DMS114 treated with DMSO at 0.1 percent for 48 hours (cell line): Measurements from ENCODE around the gene TOMM70.
"Not testable (repeated sequence)": the region's sequence is repeated elsewhere in the genome, so short reads cannot be mapped to it uniquely, and the experiment has no call there.

Source experiments
- DNase-seq: peaks from one replicate; lab custom pipeline; 2025; ENCODE audit not compliant: unreplicated experiment; lab: John Stamatoyannopoulos, UW

The TOMM70 gene

DNA sequence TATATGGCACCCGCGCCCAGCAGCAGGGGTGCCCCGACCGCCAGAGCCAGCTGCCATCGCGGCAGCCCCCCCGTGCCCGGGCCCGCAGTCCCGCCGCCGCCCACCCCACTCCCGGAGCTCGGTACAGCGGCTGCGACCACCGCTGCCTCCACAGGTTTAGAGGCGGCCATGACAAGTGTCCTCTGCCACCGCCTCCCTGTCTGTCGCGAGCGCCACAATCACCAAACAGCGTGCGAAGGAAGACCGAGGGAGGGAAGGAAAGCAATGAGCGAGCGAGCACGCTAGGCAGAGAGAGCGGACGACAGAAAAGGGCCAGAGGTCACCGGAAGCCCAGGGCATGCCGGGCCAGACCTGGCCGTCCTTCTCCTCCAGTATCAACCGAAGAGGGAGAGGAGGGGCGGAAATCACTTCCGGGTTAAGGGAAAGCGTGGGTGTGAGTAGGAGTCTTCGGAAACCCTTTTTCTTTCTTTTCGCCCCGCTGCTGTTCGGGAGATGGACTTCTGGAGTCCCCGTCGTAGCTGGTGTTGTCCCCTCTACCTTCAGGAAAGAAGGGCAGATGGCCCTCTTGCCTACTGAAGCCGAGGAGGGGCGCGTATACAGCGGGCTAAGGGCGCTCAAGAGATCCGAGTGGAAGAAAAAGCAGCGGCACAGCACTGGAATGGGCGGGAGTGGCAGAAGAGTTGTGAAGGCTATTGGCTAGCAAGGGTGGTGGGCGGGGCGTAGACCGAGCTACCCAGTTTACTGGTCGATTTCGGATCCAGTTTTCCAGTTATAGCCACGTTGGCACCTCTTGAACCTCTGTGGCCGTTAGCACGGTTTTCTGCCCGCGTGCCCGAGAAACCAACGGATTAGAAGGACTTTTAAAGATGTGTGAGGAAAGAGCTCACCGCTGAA is at the start of gene TOMM70, which contains the start of gene LNP1:
TSS of gene TOMM70 (minus strand) at position 310 of the 894 bp plus-strand sequence. CDS start at position 170, 140 bp downstream.
TSS of gene LNP1 (plus strand) at position 760 of the 894 bp plus-strand sequence. CDS start 28,191 bp downstream, outside the sequence.
- DNase-seq: peak; percentile 96

DNA sequence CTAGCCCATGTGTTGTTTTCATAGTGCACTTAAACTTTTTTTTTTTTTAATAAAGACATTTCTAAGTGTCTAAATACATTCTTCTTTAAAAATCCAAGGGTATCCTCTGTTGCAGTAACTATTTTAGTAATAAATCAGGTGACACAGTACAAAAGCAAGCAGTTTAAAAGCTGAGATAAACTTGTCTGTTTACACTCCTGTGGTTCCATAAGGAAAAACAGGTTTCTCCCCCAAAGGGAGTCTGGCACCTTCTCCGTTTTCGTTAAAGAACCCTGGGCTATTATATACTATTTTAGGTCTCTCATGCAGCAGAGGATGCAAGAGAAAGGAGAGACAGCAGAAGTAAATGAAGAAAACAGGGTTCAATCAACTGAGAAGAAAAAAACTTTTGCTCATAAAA is 48.3 kb upstream of the TOMM70 start:
- DNase-seq: no peak

DNA sequence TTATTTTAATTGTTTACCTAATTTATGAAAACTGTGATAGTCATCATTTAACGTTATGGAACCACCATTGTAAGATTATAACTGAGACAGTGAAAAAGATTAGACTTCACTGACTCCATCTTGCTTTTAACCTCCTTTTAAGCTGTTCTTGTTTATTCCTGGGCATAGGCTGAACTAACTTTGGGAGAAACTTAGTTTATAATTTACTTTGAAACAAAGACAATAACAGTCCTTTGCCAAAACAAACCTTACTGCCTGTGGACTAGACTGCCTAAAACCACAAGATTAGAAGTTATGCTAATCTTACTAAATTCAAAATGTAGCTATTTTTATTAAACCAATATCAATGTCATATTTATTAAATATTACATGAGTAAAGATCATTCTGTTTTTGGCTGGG is 47.2 kb upstream of the TOMM70 start:
- DNase-seq: no peak

DNA sequence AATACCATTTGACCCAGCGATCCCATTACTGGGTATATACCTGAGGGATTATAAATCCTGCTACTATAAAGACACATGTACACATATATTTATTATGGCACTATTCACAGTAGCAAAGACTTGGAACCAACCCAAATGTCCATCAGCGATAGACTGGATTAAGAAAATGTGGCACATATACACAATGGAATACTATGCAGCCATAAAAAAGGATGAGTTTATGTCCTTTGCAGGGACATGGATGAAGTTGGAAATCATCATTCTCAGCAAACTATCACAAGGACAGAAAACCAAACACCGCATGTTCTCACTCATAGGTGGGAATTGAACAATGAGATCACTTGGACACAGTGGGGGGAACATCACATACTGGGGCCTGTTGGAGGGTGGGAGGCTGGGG is 46.2 kb upstream of the TOMM70 start:
- DNase-seq: not testable (repeated sequence)

DNA sequence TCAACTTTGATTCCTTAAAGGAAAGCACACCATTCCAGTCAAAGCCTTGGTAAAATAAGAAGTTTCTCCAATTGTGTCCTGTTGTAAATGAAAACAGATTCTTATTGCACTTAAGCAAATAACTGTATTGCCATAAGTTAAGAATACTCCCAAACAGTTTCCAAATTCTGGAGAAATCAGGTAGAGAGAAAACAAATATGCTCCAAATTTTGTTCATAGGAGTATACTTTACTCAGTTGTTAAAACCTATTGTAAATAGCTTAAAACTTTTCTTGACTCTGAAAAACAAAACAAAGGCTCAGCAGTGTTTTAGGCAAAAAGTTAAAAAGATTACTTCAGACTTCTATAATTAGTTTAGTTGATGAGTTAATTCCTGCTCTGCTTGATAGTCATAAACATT is 42.8 kb upstream of the TOMM70 start:
- DNase-seq: no peak

DNA sequence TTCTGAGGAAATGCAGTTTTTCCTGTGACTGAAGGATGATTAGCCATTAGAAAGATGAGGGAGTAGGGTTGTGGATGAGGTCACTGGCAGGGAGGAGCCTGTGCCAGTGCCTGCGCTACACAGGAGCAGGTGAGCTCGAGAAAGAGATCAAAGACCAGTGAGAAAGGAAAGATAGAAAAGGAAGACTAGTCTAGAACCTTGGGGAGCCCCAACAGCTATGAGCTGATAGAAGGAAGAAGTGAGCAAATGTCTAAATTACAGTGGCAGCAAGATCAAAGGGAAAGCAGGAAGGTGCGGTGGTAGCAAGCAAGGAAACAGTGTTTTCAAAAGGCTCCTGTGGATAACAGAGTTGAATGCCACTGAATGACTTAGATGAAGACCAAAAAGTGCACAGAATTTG is 40.0 kb upstream of the TOMM70 start:
- DNase-seq: no peak

DNA sequence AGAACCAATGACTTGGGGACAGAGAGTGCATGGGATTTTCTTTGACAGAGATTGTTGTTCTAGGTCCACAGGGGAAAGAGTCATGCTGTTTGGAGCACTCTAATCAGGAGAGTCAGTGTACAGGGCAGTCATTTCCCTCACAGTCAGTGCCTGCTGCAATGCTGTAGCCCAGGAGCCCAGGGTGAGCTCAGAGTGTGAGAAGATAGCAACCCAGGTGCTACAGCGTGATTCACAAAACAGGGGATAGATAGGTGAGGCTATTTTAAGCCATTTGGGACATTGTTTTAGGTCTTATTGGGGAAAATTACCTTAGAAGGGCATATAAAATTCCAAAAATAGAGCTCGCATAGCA is 37.7 kb upstream of the TOMM70 start:
- DNase-seq: no peak

DNA sequence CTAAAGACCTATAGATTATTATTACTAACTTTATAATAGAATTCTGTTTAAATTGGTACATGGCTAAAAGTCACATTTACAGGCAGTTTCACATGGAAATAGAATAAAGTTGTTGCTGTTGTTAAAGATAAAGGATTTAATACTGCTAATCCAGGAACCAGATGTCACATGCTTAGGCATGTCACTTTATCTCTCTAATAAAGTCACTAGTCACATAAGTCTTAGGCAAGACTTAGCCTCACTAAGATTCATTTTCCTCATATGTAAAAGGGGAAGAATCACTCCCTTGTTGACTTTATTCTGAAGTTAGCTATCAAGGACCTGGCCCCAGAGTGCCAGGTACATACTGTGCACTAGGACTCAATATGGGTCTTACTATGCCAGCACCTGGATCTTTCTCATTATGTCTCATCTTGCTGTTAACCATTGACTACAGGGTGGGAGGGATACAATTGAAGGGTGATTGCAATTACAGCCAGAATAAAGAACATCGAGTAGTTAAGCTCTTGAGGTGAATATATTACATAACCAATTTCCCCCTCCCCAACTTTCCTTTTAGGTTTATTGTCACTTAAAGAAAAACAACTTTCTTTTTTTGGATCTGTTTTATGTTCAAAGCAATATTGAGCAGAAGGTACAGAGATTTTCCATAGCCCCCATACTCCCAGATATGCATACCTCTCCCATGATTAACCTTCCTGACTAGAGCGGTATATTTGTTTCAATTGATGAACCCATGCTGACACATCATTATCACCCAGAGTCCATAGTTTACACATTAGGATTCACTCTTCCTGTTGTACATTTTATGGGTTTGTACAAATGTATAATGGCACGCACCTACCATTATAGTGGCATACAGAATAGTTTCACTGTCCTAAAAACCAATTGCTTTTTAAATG is 37.1 kb upstream of the TOMM70 start:
- no peak for DNase-seq

DNA sequence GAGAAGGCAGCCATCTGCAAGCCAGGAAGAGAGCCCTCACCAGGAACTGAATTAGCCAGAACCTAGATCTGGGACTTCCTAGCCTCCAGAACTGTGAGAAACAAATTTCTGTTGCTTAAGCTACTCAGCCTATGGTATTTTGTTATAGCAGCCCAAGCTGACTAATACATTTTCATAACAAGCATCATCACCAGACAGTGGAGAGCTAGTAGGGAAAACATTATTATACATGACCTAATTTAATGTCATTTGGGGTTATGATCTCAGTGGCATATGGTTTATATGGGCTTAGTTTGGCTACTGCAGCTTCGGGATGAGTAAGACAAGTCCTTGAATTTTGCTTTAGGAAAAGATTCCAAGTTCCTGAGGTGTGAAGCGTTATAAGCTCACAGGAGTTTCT is 36.1 kb upstream of the TOMM70 start:
- no peak for DNase-seq

DNA sequence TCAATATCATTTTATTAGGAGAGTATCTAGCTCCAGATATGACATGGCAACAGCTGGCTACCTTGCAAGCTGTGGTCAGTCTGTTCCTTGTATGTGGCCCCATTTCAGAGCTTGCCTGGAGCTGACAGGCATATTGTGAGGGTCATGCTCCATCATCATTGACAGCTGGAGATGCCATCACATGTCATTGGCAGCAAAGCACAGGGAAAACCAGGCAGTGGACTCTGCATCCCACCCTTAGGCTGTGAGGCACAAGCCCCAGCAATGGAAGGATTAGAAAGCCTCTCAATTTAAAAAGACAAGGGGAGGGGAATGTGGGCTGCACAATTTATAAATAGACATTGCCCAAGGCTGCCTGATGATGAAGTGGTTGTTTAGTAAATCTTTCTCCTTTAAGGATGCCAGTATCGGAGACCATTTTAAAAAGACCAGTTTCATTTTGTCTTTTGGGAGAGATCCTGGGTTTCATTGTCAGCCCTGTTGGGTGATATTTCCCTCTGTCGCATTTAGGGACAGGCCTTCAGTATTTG is 28.4 kb upstream of the TOMM70 start:
- no peak for DNase-seq

DNA sequence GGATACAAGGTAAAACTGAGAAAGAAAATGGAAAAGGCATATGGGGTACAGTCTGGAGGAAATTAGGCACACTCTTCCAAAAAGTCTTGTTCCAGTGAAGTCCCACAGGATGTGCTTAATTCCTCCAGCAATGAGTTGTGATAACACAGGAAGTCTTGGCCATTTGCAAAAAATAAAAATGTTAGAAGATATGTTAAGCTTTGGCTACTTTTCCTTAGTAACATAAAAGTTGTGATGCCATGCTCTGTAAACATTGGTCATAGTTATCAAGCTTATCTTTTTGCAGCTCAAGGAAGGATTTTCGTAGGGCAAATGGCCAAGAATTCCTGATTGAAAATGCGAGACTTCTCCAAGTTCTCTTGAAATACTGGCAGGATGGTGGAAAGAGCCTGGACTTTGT is 26.8 kb upstream of the TOMM70 start:
- no peak for DNase-seq

DNA sequence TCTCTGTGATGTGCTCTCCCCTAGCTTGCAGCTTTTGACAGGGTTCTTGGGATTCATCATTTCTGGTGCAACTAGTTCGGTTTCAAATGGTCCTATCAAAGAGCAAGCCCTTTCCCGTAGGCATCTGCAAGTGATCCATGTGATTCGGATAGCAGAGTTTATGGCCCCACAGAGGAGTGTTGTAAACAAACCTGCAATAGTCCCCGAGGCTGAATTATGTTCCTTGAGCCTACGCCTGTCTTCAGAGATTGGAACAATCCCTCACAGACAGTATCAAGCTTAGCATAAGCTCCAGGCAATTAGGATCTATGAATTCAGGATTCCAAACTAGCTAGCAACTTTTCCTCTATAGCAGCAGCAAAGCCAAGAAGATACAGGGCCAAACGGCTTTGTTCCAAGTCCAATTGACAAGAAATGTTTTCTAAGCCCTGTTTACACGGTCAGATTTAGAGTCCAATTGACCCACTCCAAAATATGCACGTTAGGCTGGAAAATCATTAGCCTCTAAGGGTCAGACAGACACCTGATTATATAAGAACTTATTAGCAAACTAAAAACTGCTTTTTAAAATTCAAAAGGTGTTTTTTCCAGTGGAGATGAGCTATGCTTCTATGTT is 25.3 kb upstream of the TOMM70 start:
- no peak for DNase-seq

DNA sequence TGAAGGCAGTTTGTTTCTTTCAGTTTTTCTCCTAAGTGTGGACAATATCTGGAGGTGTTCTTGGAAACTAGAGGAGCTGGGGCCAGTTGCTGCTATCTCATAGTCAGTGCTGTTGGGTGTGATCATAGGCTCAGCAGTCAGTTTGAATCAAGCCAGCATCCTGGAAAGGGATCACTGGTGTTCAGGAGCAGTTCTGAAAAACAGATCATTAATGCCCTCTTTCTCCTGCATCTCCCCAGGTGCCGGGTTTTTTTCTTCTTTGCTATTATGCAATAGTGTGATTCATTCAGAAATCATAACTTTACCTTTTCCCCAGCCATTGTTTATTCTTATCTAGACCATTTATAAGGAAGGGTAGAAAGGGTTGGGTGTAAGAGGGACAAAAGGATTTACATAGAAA is 24.4 kb upstream of the TOMM70 start:
- no peak for DNase-seq

DNA sequence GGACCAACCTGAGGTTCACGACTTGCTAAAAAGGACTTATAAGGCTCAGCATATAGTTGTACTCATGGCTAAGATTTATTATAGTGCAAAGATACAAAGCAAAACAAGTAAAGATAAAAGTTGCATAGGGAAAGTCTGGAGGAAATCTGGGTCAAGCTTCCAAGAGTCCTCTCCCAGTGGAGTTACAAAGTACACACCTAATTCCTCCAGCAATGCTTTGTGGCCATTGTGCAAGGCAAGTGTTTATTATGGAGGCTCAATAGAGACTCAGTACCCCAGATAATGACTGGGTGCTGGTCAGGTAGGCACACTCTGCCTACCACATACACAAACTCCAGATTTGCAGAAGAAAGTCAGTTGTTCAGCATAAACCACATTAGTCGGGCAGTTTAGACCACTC is 23.4 kb upstream of the TOMM70 start:
- no peak for DNase-seq

DNA sequence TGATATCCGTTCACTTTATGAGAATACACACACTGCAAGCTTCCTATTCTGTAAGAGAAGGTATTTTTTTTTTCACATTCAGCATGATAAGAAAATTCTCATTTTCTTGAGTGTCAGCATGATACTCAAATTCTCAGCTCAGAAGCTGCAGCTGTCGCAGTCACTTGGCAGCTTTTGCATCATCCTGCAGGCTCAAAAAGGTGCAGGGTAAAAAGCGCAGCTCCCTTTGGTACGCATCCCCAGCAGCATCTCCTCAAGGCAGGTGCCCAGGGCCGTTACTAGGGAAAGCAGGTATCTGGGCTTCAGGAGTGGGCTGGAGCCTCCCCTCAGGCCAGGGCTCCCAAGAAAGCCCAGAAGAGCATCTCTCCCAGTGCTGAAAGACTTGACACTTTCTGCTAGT is 22.7 kb upstream of the TOMM70 start:
- no peak for DNase-seq

DNA sequence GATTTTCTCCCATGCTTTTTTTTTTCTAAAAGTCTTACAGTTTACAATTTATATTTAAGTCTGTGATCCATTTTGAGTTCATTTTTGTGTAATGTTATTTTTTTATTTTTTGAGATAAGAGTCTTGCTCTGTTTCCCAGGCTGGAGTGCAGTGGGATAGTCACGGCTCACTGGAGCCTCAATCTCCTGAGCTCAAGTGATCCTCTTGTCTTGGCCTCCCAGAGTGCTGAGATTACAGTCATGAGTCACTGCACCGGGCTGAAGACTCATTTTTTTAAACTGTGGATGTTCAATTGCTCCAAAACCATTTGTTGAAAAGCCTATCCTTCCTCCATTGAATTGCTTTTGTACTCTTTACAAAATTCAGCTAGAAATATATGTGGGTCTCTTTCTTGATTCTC is 20.0 kb upstream of the TOMM70 start:
- DNase-seq: no peak

DNA sequence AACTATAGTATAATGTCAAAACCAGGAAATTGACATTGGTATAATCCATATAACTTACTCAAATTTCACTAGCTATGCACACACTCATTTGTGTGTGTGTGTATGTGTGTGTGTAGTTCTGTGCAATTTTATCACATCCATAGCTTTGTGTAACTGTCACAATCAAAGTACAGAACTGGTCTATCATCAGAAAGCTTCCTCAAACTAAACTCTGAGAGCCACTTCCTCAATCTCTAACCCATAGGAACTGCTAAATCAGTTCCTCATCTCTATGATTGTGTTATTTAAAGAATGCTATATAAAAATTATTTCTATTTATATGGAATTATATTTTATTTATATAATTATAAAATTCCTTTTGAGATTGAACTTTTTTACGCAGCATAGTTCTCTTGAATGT is 18.5 kb upstream of the TOMM70 start:
- DNase-seq: no peak

DNA sequence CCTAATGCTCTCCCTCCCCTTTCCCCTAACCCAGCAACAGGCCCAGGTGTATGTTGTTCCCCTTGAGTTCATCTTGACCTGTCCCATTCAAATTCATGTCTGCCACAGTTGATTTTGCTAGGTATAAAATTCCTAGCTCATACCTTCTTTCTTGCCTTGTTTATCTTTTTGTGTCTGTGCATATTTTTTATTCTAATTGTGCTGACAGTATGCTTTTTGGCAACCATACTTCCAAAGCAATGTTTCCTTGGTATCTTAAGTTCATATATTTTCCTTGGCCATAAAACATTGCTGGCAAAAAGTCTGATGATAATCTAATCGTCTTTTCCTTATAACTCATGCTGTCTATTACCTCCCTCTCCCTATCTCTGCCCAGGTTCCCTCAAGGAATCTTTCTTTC is 16.0 kb upstream of the TOMM70 start:
- DNase-seq: no peak

DNA sequence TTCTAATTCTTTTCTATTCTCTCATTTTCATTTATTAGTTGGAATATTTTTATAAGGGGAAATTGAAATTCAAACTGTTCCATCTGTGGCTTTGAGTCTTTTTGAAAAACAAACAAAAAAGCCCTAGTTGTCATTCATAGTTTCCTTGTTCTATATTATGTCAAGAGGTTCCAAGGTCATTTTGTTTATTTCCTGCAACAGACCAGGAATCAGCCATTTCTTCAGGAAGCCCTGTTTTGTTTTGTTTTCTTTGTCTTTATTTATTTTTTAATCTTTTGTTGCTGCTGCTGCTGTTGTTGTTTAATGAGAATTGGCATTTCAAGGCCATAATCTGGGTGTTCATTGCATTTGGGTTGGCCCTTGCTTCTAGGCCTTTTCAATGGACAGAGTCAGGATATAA is 15.3 kb upstream of the TOMM70 start:
- no peak for DNase-seq

DNA sequence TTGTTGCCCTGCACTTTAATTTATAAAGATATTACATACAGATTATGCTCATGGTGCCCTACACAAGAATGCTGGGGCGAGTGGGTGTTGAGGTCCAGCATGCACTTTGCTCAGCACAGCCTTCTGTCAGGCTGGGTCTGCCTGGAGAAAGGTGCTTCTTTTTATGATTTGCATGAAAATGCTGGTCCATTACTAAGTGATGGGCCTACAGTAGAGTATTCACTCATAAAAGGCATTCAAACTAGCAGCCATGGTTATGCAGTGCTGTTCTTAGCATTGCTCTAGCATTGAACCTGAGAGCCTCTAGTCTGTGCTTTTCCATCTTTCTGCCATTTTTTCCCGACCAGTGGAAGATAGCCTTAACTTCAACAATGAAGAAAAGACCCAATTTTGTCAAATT is 12.7 kb upstream of the TOMM70 start:
- no peak for DNase-seq

DNA sequence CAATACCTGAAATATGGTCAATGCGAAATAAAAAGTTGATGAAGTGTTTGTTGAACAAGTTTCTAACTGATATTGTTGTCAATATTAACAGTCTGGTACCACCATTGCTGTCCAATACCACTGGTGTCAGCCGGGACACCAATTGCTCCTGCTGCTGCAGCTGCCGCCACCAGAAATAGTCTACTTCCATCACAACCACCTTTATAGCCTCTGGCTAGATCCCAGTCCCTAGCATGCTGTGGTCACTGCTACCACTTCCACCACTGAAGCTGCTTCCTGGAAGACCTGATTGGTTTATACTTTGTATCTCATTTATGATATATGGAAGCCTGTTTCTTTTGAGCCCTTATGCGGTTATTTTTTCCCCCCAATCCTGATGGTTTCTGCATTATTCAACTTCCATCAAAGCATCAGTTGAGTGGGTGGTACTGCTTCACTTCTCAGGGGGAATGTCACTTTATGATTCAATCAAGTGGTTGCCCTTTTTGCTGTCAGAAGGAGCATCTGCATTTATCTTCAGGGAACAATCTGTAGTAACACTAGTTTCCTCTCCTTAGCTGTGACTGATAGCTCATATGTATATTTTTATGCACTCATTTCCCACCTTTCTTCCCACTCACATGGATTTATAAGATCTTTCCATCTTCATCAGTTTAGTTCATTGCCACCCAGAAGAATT is 12.2 kb upstream of the TOMM70 start:
- no peak for DNase-seq
